CD4-positive, alpha-beta T cell treated with Interleukin-12 subunit alpha and Interleukin-12 subunit beta, for 1 hour (primary cell): ENCODE measurements around the gene LMO4.

Experiments used
- DNase-seq: peaks from one replicate; pipeline ENCODE4 v3.0.0-alpha.2; 2020

Gene LMO4

DNA sequence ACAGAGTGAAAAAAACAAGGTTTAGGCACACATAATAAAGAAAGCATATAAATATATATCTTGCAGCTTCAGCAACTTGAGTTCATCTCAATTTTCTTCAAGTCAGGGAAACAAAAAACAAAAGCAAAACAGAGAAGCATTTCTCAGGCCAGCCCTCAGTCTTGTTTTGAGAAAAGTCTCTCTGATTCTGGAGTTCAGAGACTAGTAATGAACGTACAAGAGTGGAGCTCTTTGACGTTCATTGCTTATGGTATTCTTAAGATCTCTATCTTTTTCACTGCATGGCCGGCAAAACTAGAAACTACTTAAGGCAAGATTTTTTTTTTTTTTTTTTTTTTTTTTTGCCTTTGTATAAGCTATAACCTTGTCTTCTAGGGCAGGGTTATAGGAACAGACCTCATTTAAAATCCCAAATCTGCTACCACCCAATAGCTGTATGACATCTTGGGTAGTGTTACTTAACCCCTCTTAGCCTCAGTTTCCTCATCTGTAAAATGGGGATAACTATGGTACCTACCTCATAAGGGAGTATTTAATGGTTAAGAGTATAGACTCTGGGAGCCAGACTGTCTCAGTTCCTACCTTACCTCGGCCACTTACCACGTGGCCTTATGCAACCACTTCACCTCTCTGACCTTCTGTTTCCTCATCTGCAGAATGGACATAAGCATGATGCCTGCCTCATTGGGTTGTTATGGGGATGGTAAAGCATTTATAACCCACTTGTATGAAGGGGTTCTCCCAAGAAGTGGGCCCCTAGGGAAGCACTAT lies 33.6 kb downstream of the LMO4 start:
- no peak for DNase-seq

DNA sequence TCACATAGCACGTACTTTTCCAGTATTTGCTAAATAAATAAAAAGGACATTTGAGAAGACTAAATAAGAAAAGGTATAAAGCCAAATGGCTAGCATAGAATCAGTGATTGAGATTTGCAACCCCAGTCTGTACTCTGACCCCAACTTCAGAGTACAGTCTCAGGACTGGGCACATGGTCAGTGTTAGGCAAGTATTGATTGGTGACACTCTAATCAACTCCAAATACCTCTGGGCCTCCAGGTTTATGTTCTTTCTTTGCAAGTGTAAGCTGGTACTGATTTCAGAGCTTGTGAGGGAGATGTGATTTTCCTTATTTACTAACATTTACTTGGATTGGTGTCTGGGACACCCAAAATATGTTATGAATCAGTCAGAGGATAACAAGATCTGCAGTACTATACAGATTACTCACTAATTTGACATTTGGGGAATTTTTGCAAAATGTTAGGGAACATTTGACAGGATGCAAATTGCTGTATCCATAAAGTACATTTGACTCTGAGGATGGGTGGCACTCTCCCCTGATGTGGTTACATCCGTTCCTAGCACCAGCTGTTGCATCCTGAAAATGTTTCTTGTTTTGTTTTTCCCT lies 34.2 kb downstream of the LMO4 start:
- DNase-seq: no peak

DNA sequence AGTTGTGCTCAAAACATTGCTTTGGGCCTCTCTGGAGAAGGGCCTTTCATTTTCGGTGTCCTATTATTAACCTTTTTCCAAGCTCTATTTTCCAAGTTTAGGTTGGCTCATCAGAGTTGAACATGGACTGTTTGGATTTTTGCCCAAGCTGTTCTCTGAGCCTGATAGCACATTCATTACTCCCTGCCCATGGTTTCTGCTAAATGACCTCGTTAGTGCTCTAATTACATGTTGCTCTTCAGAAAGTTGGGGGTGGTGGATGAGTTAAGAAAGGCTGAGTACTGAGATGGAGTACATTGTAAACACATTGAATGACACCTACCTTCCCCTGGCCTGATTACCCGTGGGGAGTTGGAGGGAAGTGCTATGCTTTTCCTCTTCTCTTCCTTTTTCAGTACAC lies 38.9 kb downstream of the LMO4 start:
- DNase-seq: no peak

DNA sequence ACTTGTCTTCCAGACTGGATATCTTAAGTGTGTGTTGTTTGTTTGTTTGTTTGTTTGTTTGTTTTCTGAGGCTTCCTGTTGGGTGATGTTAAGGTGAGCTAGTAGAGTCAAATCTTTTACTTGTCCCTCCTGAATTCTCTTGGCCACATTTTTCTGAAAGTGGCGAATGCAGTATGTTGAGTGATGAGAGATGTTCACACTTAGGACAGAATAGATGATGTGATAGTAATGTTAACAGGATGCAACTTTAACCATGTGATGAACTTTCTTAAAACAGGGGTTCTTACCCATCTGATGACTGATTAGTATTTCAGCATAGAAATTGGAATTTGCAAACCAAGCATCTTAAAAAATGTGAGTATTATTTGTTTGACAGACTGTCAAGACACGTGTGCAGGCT lies 40.2 kb downstream of the LMO4 start:
- DNase-seq: no peak

DNA sequence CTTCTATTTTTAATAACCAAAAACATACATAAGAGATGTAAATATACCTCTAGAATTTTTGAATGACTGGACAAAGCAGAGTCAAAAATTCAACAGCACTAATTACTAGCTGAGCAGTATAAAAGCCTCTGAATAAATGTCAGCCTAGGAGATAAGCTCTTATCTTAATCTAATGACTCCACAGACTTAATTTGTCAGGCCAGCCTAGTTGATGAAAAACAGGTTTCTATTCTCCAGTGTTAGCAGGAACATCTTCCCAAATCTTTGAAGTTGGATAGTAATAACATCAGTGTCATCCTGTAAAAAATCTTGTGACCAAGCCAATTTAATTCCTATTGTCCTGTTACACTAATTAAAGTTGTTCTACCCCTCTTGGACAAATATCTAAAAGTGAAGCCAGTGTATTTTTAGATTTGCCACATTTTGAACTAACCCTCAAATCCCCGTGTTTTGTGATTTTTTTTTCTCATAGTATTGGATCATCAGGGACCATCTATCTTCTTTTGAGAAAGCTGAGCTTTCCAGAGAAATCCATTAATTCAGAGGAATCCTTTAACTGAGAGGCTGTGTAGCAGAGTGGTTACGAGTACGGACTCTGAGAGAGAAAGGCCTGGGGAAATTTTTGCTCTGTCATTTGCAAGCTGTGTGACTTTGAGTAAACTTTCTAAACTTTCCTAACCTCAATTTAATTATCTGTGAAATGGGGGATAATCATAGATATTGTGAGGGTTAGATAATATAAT lies 41.2 kb downstream of the LMO4 start:
- no peak for DNase-seq

DNA sequence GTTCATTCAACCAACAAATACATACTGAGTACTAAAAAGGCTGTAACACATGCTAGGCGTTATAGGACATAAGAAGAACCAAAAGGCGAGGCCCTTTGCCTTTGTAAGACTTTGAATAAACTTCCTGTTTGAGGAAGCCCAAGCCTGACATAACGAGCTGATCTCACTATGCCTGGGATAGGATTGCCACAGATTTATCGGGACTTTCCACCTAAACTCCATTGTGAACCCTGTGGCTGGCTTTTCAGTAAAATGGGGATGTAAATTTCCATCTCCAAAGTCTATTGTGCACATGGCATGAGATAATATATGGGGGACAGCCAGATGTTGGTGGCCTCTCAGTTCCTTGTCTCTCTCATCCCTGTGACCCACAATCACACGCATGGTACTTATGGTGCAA lies 41.9 kb downstream of the LMO4 start:
- DNase-seq: no peak

DNA sequence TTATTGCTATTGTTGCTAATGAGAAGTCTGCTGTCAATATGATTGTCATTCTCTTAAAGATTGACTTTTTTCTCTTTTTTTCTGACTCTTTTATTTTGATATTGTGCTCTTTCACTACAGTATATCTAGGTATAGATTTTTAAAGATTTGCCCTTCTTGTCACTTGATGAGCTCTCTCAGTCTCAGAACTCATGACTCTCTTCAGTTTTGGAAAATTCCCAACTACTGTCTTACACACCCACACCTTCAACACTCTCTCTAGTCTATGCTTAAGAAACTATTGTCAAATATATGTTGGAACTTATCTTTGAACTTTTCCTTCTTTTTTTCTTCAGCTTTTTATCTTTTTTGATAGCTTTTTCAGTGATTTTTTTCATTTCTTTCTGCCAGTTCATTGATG lies 50.6 kb downstream of the LMO4 start:
- DNase-seq: no peak

DNA sequence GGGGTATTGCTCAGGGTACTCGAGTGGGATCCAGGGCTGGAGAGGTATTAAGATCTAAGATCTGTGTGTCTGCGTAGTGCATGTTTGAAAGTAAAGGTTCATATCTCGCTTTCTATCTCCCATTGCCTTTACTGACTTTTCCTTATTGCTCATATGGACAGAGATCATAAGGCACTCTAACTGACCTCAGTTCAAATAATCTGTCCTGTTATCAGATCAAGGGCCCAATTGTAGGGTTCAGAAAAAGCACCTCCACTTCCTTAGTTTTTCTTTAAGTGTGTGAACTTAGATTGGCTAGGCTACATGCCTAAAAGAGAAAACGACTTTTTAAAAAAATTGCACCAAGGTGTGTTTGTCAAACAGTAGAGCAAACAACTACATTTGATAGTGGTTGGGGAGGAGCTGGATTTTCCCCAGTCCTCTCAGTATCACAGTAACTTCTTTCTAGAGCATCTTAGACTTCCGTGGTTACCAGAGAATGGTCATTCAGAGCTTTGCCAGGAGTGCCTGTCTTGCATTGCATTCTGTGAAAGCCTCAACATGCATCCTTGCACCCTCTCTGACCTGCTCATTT lies 57.6 kb downstream of the LMO4 start:
- no peak for DNase-seq

DNA sequence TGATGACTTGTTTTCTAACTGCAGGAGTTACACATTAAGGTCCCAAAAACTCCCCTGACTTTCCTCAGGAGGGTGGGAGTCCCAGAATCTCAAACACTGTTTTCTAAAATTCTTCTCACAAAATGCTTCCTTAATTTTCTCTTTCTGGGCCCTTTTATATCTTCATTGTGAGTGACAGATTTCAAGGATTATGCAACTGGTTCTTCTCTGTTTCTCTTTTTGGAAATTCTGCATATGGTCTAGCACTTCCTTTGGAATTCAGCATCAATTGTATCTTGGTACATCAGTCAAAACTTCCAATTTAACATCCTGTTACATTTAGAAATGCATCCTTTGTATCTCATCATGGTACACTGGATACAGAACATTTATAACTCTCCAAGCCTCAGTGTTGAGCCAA lies 59.7 kb downstream of the LMO4 start:
- DNase-seq: no peak

DNA sequence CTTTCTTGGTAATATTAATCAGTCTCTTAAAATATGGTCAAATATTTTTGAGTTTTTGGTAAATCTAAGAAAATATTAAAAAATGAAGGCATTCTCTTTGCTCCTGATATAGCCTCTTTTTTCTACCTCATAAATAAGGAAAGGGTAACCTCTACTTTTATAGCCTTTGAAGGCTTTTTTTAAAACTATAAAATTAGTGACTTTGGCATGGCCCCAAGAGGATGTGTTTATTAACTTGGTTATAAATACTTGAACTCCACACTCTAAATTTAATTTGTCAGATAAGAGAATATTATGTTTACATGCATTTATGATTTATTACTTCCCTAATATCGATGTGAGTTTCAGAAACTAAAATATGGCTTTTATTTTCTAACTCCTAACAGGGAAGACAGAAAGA lies 60.3 kb downstream of the LMO4 start:
- DNase-seq: no peak

DNA sequence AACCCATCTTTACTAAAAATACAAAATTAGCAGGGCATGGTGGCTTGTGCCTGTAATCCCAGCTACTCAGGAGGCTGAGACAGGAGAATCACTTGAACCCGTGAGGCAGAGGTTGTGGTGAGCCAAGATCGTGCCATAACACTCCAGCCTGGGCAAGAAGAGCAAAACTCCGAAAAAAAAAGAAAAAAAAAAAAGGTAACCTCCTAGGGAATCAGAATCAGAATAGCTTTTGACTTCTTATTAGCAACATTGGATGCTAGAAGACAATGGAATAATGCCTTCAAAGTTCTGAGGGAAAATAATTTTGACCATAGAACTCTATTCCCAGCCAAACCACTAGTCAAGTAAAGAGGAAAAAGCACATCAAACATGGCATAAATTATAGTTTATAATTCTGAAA lies 60.9 kb downstream of the LMO4 start:
- DNase-seq: no peak

DNA sequence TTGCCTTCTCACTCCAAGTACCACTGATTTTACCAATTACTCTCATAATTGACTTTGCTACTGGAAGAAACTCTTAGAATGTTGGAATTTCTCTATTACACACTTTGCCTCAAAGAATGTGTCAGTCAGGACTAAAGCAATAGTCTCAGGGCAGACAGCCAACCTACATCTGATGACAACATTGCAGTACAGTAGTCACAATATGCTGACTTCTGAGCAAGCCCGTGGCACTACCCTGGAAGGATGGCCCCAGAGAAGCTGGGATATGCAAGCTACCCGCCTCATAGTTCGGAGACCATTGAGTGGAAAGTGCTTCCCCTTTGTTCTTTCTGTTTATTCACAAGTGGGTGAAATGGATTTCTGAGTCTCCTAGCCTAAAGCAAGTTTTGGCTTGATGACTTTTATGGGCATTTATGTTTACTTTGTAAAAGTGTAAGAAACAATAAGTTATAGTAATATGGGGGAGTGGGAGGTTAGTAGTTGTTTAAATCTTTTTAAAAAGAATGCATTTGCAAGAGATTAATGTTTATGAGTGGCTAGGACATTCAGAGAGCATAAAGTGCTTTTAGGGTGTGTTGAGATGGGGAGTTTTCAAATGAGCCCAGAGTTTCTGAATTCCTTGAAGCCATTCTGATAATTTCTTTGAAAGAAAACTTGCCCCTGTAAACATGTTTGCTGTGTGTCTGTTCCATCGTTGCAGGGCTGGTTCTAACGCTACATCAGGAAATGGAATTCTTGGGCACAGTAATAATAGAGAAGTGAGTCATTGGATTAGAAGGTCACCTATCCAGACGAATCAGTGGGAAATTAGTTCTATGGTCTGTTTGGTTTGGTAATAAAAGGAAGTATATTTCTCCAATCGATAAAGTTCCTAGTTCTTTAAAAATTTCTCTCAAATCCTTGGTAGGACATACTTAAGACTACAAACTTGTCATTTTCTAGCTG lies 63.8 kb downstream of the LMO4 start:
- no peak for DNase-seq

DNA sequence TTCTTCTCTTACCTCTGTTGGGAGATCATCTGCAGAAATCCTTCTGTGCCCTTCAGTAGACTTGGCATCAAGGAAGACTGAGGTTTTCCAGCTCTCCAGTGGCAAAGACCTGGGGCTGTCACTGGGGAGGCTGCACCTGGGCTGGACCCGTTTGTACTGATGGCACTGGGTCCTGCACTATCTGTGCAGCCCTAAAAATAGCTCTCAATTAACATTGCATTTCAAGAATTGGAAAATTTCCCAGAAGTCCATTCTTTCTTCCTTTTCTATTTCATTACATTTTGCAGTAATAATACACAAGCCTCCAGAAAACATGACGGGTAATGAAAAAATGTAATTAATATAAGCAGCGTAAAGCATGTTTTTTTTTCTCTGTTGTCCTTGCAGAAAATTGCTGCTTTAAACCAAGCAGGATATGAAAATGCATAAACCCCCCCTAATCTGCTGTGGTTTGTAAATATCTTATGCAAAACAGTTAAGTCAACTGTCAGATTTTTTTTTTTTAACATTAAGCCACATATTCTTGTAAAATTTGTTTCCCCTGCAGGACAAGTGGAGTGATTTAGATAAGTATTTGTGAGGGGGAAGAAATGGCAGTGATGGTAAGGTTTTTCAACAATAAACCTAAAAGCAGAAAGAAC lies 64.9 kb downstream of the LMO4 start:
- no peak for DNase-seq

DNA sequence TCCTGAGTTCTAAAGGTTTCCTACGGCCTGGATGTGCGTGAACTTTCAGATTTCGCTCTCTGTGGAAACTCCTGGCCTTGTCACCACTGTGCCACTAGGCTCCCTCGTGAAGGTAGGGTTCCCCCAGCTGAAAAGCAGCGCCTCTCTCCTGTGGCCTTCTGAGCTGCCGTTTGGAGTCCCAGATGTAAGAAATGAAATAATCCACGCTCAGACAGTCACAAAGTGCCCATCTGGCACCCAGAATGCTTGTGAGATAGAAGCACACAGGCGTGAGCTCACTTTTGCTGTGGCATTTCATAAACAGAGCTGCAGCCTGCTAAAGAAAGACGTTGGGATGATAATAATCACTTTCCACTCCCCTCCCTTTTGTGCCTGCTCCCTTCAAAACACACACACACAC lies 65.8 kb downstream of the LMO4 start:
- DNase-seq: no peak

DNA sequence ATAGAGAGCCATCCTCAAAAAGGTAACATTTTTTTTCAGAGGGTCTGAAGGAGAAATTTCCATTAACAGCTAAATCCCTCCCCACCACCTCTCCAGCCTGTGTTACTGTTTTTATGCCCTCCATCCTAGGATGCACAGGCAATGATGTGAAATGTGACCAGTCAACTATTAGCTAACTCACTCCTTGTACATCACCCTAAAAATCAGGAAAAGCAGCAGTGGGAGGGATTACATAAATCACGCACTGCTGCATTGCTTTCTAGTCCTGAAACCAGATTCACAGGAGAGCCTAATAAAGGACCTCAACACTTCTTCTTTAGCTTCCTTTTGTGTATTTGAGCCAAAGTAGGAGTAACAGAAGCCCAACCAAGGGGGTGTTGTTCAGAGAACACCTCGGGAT lies 66.3 kb downstream of the LMO4 start:
- no peak for DNase-seq
